ENCODE measurements around the gene PVR.

DNA sequence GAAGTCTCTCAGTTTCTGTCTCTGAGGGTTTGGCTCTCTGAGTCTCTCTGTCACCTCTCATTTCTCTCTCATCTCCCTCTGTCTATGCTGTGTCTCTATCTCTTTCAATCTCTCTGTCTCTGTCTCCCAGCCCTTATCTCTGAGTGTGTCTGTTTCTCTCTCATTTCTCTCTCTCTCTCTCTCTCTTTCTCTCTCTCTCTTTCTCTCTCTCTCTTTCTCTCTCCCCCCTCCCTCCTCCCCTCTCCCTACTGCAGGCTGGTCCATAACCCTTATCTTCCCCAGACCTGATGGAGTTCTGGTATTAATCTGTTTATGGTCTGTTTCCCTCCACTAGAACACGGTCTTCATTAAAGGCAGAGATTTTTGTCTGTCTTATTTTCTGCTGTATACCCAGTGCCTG is 1.3 kb upstream of the PVR start:
- TF ChIP-seq, protein P1, sequence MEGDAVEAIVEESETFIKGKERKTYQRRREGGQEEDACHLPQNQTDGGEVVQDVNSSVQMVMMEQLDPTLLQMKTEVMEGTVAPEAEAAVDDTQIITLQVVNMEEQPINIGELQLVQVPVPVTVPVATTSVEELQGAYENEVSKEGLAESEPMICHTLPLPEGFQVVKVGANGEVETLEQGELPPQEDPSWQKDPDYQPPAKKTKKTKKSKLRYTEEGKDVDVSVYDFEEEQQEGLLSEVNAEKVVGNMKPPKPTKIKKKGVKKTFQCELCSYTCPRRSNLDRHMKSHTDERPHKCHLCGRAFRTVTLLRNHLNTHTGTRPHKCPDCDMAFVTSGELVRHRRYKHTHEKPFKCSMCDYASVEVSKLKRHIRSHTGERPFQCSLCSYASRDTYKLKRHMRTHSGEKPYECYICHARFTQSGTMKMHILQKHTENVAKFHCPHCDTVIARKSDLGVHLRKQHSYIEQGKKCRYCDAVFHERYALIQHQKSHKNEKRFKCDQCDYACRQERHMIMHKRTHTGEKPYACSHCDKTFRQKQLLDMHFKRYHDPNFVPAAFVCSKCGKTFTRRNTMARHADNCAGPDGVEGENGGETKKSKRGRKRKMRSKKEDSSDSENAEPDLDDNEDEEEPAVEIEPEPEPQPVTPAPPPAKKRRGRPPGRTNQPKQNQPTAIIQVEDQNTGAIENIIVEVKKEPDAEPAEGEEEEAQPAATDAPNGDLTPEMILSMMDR (IDR thresholded peaks at IDR 0.05), result no peak
- no peak for TF ChIP-seq POLR2A (IDR thresholded peaks at IDR 0.05)

All from adrenal gland (tissue), 5 donors.